Activated CD4-positive, alpha-beta T cell treated with anti-CD3 and anti-CD28 coated beads for 36 hours (primary cell): ENCODE data around the gene PGBD2. TPM values are rescaled to one million over a fixed set of nuclear protein-coding genes. Genes with fewer than 3 reads are reported as not detected.
"Not testable (repeated sequence)": the region's sequence is repeated elsewhere in the genome, so short reads cannot be mapped to it uniquely, and the experiment has no call there.

Experiments
- ATAC-seq: fragments of 200-7000 bp; cut with Tn5 transposase; one replicate; pipeline ENCODE4 v1.10.0; 2021; ENCODE audit warnings: mild to moderate bottlenecking, moderate library complexity
- CTCF ChIA-PET: fragments of 350-600 bp; sonication (Branson Sonifier 250); formaldehyde crosslinking; loops from one replicate; lab custom pipeline; 2021; ENCODE audit warnings: antibody characterized with exemption; lab: Charles Lee
- POLR2A ChIA-PET: fragments of 350-600 bp; sonication (Branson Sonifier 250); formaldehyde crosslinking; loops from one replicate; lab custom pipeline; 2021; ENCODE audit warnings: antibody characterized with exemption, inconsistent platforms; lab: Charles Lee
- DNase-seq: peaks from one replicate; pipeline ENCODE4 v3.0.0-alpha.2; 2020
- H3K27ac Mint-ChIP-seq: one replicate; pipeline ENCODE4 v1.8.0; 2021; ENCODE audit warnings: mixed read lengths
- H3K27me3 Mint-ChIP-seq: one replicate; pipeline ENCODE4 v1.8.0; 2021; ENCODE audit warnings: mixed read lengths
- H3K36me3 Mint-ChIP-seq: one replicate; pipeline ENCODE4 v1.8.0; 2021; ENCODE audit warnings: low read depth, mixed read lengths
- H3K4me1 Mint-ChIP-seq: one replicate; pipeline ENCODE4 v1.8.0; 2021; ENCODE audit warnings: mixed read lengths
- H3K4me3 Mint-ChIP-seq: one replicate; pipeline ENCODE4 v1.8.0; 2021; ENCODE audit warnings: mild to moderate bottlenecking, moderate library complexity, mixed read lengths
- H3K9me3 Mint-ChIP-seq: one replicate; pipeline ENCODE4 v1.8.0; 2021; ENCODE audit warnings: low read depth, mixed read lengths
- intact Hi-C, 2 experiments: fragments of 100-400 bp; cut with DNase I in 1 of 2; cut with micrococcal nuclease in 1 of 2; formaldehyde crosslinking; loops; one replicate each; pipeline versions ENCODE4 v1.14.2 to v1.15.1; 2022 to 2024; cut with DNase I, micrococcal nuclease
- total RNA-seq, 2 experiments: library from RNA; stranded (reverse); gene quantifications; one replicate each; pipeline ENCODE4 v1.2.3, GENCODE V29; 2021

The PGBD2 gene
- total RNA-seq, 2 experiments from 2014 or later: 2.3 to 2.9 TPM

DNA sequence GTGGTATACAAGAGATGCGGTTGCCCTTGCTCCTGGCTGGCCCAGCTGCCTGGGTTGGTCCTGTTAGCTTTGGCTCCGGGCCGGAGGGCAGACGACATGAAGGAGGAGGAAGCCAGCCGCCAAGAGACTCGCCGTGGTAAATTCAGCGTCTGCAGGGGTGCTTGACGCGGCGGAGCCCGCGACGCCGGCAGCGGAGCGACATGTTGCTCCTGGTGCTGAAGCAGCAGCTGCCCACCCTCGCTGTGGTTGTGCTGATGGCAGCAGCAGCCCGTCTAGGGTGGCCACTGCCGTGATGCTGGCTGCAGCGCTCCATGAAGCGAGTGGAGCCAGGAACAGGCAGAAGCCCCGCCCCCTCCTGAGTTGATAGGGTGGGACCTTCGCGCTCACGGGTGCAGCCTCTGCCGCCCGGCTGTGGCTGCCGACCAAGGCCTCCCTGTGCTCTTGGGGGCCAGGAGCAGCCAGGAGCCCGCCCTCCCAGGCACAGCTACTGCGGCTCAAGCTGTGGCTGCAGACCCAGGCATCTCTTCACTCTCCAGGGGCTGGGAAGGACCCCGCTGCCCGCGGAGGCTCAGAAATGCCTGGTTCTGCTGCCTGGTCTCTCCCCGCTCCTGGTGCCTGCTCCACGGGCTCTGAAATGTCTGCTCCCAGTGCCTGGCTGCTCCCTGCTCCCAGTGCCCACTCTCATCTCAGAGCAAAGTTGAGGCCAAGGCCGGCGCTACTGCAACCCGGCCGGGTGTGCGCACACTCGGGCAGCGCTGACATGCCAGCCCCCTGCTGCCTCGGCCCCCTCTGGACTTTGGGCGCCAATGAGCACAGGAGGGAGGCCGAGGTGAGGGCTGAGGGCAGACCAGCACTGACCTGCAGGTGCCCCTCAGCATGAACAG is 42.8 kb upstream of the PGBD2 start:
- Mint-ChIP-seq H3K27me3 (no peaks in the 10 kb centered on the region), H3K27ac (peak overlapping the region; percentile 87), H3K4me1 (peaks cover 28% of the 10 kb centered on the region), H3K36me3 (peaks cover 5% of the 10 kb centered on the region), H3K4me3 (peak overlapping the region; percentile 84), H3K9me3 (no peaks in the 10 kb centered on the region)
- CTCF ChIA-PET: interaction anchor here (0.8 to 3.5 kb wide), 2 partner anchors 10 to 25 kb away, joined by 3 to 20 read pairs; partner anchors contain the start of gene ZNF672
- intact Hi-C loops: loop anchor here (1.0 kb wide), 3 partner anchors 10 to 43 kb away; partner anchors contain the start of genes PGBD2 (in 1 of the 2) and ZNF672 (in 1 of the 2)
- DNase-seq: peak; percentile 88
- peak; percentile 67 for ATAC-seq
- POLR2A ChIA-PET: interaction anchor here (1.2 kb wide), 3 partner anchors 10 to 37 kb away, joined by 4 to 5 read pairs (median 5); partner anchors contain the start of genes SH3BP5L and ZNF672

DNA sequence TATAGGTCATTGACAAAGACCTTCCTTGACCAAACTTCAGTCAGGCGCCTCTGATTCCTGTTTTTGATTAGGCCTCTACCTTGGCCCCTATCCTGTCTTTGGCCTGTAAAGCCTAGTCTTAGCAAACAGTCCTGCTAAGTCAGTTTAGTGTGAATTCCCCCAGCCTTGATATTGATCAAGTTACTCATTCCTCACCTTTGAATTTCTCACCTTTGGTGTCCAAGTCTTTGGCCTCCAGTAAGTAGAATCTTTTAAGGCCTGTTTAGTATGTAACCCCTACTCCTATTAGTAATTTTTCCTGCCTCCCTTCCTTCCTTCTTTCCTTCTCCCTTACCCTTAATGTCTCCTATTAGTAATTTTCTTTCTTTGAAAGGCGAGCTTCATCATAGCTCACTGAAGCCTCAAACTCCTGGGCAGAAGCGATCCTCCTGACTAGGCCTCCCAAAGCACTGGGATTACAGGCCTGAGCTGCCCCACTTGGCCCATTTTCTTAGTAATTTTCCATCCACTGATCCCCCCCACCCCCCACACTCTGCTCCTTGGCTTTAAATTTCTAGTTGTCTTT is 34.1 kb upstream of the PGBD2 start:
- no peak overlapping the region for H3K4me3 Mint-ChIP-seq
- POLR2A ChIA-PET: no interaction called here

DNA sequence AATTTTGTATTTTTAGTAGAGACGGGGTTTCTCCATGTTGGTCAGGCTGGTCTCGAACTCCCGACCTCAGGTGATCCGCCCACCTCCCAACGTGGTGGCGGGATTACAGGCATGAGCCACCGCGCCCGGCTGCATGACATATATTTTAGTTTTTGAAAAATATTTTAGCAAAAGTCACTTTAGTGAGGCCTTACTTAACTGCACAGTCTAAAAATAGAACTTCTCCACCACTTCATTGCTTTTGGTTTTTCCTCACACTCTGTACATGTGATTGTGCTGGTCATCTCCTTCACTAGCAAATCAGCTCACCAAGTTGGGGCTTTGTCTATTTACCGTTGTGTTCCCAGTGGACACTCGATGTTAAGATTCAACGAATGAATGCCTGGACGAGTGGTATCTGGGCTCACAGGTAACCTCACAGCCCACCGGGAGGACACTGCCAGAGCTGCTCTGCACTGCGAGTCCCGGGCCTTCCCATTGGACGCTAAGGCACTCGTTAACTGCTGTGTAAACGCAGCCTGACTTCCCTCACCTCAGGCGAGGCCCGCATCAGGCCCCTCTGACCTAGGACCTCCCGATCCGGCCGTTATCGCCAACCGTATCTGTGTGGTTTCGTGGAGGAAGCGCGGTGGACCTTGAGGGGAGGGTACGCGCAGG is 33.2 kb upstream of the PGBD2 start:
- peak; percentile 77 for DNase-seq
- H3K27me3 Mint-ChIP-seq: no peaks in the 10 kb centered on the region
- ATAC-seq: peak; percentile 65
- peak overlapping the region; percentile 87 for H3K4me3 Mint-ChIP-seq
- POLR2A ChIA-PET: interaction anchor here (0.8 to 1.7 kb wide), 4 partner anchors 9 to 46 kb away, joined by 3 to 7 read pairs (median 4); partner anchors contain the start of genes SH3BP5L and ZNF692
- CTCF ChIA-PET: interaction anchor here (0.8 to 3.6 kb wide), 8 partner anchors 10 to 47 kb away, joined by 3 to 20 read pairs (median 6); partner anchors contain the start of genes PGBD2, SH3BP5L, ZNF672 and ZNF692
- peak overlapping the region; percentile 94 for H3K27ac Mint-ChIP-seq
- H3K36me3 Mint-ChIP-seq: peaks cover 5% of the 10 kb centered on the region
- H3K9me3 Mint-ChIP-seq: no peaks in the 10 kb centered on the region
- intact Hi-C loops: loop anchor here (1.0 kb wide), 5 partner anchors 10 to 47 kb away; partner anchors contain the start of genes ZNF692 (in 2 of the 2) and ZNF672 (in 1 of the 2)
- peaks cover 25% of the 10 kb centered on the region for H3K4me1 Mint-ChIP-seq

More for the DNA sequence above, 34.1 kb upstream of the PGBD2 start:
- no peaks in the 10 kb centered on the region for H3K9me3 Mint-ChIP-seq
- DNase-seq: no peak
- H3K36me3 Mint-ChIP-seq: peaks cover 5% of the 10 kb centered on the region
- H3K27me3 Mint-ChIP-seq: no peaks in the 10 kb centered on the region
- no peak overlapping the region for H3K27ac Mint-ChIP-seq
- intact Hi-C loops: no loop called here
- CTCF ChIA-PET: interaction anchor here (2.3 to 3.6 kb wide), 2 partner anchors 9 to 13 kb away, joined by 18 to 20 read pairs; partner anchors contain the start of gene ZNF692
- ATAC-seq: no peak
- H3K4me1 Mint-ChIP-seq: peaks cover 25% of the 10 kb centered on the region

DNA sequence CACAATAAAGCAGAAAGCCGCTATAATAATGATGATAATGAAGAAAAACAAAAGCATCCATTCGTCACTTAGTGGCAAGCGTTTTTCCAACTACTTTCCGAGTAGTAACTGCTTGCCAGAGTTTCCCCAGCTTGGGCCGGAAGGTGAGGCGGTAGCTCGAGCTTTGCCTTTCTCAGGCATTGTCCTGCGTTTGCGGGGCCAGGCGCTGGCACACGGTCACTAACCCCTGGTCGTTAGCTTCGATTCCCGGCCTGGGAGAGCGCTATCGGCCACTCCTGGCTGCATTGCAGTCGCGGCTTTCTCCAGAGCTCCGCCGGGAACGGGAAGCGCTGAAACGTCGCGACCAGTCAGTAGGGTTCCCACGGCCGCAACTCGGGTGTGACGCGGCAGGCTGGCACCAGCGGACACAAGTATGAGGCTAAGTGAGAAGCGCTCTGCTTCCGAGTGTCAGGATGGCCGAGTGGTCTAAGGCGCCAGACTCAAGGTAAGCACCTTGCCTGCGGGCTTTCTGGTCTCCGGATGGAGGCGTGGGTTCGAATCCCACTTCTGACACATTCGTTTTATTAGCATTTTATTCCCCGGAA is 32.5 kb upstream of the PGBD2 start:
- ChIA-PET POLR2A (interaction anchor here (0.6 to 1.7 kb wide), 6 partner anchors 9 to 936 kb away, joined by 3 to 7 read pairs (median 4); partner anchors contain the start of genes SH3BP5L and ZNF692), CTCF (interaction anchor here (0.8 to 3.6 kb wide), 8 partner anchors 11 to 47 kb away, joined by 3 to 20 read pairs (median 6); partner anchors contain the start of genes PGBD2, SH3BP5L, ZNF672 and ZNF692)
- Mint-ChIP-seq H3K9me3 (no peaks in the 10 kb centered on the region), H3K36me3 (peaks cover 5% of the 10 kb centered on the region), H3K4me1 (peaks cover 25% of the 10 kb centered on the region), H3K27ac (peak overlapping the region; percentile 94), H3K4me3 (peak overlapping the region; percentile 87), H3K27me3 (no peaks in the 10 kb centered on the region)
- peak; percentile 95 for DNase-seq
- intact Hi-C loops: loop anchor here (1.0 kb wide), 5 partner anchors 10 to 47 kb away; partner anchors contain the start of genes ZNF692 (in 2 of the 2) and ZNF672 (in 1 of the 2)
- peak; percentile 83 for ATAC-seq

DNA sequence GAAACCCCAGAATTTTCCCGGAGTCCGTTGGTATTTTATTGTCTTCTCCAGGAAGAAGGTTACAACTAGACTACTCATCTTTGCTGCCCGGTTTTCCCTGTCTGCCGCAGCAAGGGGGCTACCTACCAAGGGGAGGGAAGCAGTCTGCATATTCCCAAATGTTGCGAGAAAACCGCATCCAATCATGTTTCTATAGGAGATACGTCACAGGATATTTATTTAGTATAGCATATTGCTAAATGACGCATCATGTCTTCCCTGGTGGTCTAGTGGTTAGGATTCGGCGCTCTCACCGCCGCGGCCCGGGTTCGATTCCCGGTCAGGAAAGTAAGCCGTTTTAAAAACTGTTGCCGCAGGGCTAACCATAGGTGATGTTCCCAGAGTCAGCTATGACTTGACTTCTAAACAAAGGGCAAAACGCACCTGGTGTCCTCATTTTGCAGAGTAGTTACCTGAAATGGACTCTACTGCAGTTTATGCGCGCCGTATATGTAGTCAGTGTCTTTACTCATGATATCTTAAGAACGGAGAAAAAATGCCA is 32.0 kb upstream of the PGBD2 start:
- H3K36me3 Mint-ChIP-seq: peaks cover 5% of the 10 kb centered on the region
- peak; percentile 87 for DNase-seq
- peak overlapping the region; percentile 94 for H3K27ac Mint-ChIP-seq
- ChIA-PET CTCF (interaction anchor here (0.8 to 3.6 kb wide), 7 partner anchors 11 to 48 kb away, joined by 3 to 20 read pairs (median 7); partner anchors contain the start of genes PGBD2, SH3BP5L, ZNF672 and ZNF692), POLR2A (interaction anchor here (0.6 to 1.7 kb wide), 6 partner anchors 10 to 937 kb away, joined by 3 to 7 read pairs (median 4); partner anchors contain the start of genes SH3BP5L and ZNF692)
- H3K9me3 Mint-ChIP-seq: no peaks in the 10 kb centered on the region
- peaks cover 25% of the 10 kb centered on the region for H3K4me1 Mint-ChIP-seq
- H3K4me3 Mint-ChIP-seq: peak overlapping the region; percentile 87
- ATAC-seq: peak; percentile 59
- H3K27me3 Mint-ChIP-seq: no peaks in the 10 kb centered on the region
- intact Hi-C loops: loop anchor here (1.0 kb wide), 6 partner anchors 11 to 48 kb away; partner anchors contain the start of genes PGBD2 (in 2 of the 2), ZNF692 (in 2 of the 2) and ZNF672 (in 1 of the 2)

DNA sequence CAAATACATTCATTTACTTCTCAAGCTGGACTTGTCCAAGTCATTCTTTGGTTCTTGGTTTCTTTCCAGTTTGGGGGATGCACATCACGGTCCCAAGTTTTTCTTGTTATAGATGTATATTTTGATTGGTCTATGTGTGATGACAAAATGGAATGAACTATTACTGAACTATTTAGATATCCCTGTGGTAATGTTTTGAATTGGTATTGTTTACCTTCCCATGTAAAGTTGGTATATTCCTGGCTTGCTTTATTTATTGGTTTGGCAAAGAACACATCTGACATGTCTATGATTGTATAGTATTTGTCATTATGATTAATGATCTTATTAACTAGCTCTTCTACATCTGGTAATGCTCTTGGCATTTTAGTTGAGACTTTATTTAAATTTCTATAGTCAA is 24.8 kb upstream of the PGBD2 start:
- CTCF ChIA-PET: interaction anchor here (0.9 kb wide), 1 partner anchor 18 kb away, joined by 4 read pairs; no protein-coding TSS in a partner anchor

DNA sequence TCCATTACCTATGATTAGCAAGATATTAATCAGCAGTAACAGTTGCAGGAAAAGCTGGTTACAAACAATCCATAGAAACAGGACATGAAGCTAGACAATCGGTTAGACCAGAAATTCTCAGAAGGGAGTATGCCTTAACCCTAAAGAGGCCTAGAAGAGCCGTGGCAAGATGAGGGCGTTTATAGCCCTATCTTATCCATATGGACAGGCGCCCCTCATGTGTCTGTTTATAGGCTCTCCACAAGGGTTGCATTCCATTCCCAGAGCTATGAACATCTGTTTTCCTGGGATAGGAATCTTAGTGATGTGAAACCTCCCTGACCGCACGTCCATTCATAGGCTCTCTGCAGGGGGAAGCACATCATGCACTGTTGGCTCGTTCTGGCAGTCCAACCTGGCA is 23.6 kb upstream of the PGBD2 start:
- H3K27ac Mint-ChIP-seq, CTCF ChIA-PET, H3K9me3 Mint-ChIP-seq, intact Hi-C loops, ATAC-seq, H3K27me3 Mint-ChIP-seq, DNase-seq, H3K4me1 Mint-ChIP-seq, H3K4me3 Mint-ChIP-seq, POLR2A ChIA-PET, H3K36me3 Mint-ChIP-seq: not testable (repeated sequence)

More for the DNA sequence above, 24.8 kb upstream of the PGBD2 start:
- no peak for DNase-seq
- peaks cover 3% of the 10 kb centered on the region for H3K4me1 Mint-ChIP-seq
- H3K27me3 Mint-ChIP-seq: no peaks in the 10 kb centered on the region
- no peak for ATAC-seq
- intact Hi-C loops: no loop called here
- H3K36me3 Mint-ChIP-seq: no peaks in the 10 kb centered on the region
- H3K27ac Mint-ChIP-seq: no peak overlapping the region
- POLR2A ChIA-PET: no interaction called here
- no peak overlapping the region for H3K4me3 Mint-ChIP-seq
- H3K9me3 Mint-ChIP-seq: no peaks in the 10 kb centered on the region

DNA sequence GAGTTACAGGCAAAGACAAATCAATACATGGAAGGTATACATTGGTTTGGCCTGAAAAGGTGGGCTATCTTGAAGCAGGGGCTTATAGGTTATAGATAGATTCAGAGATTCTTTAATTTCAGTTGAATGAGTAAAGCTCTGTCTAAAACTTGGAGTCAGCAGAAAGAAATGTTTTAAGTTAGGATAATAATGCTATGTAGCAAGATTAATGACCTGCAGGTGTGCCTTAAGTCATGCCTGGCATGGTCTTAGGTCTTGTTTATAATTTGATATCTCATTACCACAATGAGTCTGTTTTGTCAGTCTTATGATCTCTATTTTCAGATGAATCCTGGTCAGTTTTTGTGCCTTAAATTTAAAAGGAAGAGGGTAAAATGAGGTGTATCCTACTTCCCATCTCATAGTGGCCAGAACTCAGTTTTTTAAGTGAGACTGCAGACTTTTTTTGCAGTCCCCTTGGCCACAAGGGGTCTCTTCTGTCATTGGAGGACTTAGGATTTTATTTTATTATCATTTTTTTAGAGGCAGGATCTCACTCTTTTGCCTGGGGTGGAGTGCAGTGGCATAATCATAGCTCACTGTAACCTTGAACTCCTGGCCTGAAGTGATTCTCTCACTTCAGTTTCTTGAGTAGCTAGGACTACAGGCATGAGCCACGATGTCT is 21.3 kb upstream of the PGBD2 start:
- H3K27ac Mint-ChIP-seq: no peak overlapping the region
- no peaks in the 10 kb centered on the region for H3K4me1 Mint-ChIP-seq
- CTCF ChIA-PET: interaction anchor here (1.5 kb wide), 1 partner anchor 24 kb away, joined by 4 read pairs; no protein-coding TSS in a partner anchor
- POLR2A ChIA-PET: no interaction called here
- H3K27me3 Mint-ChIP-seq: no peaks in the 10 kb centered on the region
- H3K9me3 Mint-ChIP-seq: no peaks in the 10 kb centered on the region
- intact Hi-C loops: no loop called here
- no peak overlapping the region for H3K4me3 Mint-ChIP-seq
- no peak for ATAC-seq
- DNase-seq: no peak
- no peaks in the 10 kb centered on the region for H3K36me3 Mint-ChIP-seq

DNA sequence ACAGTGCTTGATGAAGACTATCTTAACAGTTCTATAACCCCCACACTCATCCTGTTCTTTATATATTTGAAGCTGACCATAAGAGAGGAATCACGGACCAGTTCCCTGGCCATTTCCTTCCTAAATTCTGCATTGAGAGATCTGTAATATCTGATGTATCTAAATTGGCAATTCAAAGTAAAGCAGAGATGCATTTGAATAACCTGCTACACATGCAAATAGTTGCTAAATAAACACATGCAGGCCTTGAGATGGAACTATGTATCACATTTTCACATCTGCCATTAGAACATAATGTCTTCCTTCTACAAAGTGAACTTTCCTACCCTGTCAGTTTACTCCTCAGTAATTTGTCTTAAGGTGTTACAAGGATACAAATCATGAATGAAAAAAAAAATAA is 20.4 kb upstream of the PGBD2 start:
- Mint-ChIP-seq H3K36me3 (no peaks in the 10 kb centered on the region), H3K9me3 (no peaks in the 10 kb centered on the region), H3K4me1 (no peaks in the 10 kb centered on the region), H3K4me3 (no peak overlapping the region), H3K27me3 (peaks cover under 1% of the 10 kb centered on the region), H3K27ac (no peak overlapping the region)
- ChIA-PET CTCF (no interaction called here), POLR2A (no interaction called here)
- DNase-seq: no peak
- intact Hi-C loops: no loop called here
- no peak for ATAC-seq
